MM.1S (cell line): ENCODE measurements around the gene CSF3.

Experiments used
- DNase-seq: peaks from one replicate; pipeline ENCODE4 v3.0.0-alpha.2; 2015
- H2AFZ ChIP-seq: fragments of 300-600 bp; sonication (generic); 2 replicates; pipeline ENCODE4 v1.6.0; 2016; ENCODE audit warnings: antibody characterized with exemption, low read length
- H3F3A ChIP-seq: fragments of 300-600 bp; sonication (generic); 2 replicates; pipeline ENCODE4 v1.6.1; 2016; ENCODE audit warnings: mild to moderate bottlenecking, antibody characterized with exemption, low read length, moderate library complexity, mixed read lengths; ENCODE audit not compliant: insufficient read depth
- H3K27ac ChIP-seq: fragments of 300-600 bp; sonication (generic); 2 replicates; pipeline ENCODE4 v1.5.1; 2016; ENCODE audit warnings: mild to moderate bottlenecking, low read length
- H3K27me3 ChIP-seq: fragments of 300-600 bp; sonication (generic); replicated peaks from 2 replicates; pipeline ENCODE4 v1.6.0; 2016; ENCODE audit warnings: low read length; ENCODE audit not compliant: insufficient read depth
- H3K36me3 ChIP-seq: fragments of 300-600 bp; sonication (generic); replicated peaks from 2 replicates; pipeline ENCODE4 v1.6.1; 2016; ENCODE audit warnings: mild to moderate bottlenecking, low read length, mixed read lengths; ENCODE audit not compliant: insufficient read depth
- H3K4me1 ChIP-seq: fragments of 300-600 bp; sonication (generic); 2 replicates; pipeline ENCODE4 v1.6.1; 2016; ENCODE audit warnings: low read length, mixed read lengths
- H3K4me2 ChIP-seq: fragments of 300-600 bp; sonication (generic); 2 replicates; pipeline ENCODE4 v1.6.0; 2016; ENCODE audit warnings: low read depth, low read length
- H3K4me3 ChIP-seq: fragments of 300-600 bp; sonication (generic); 2 replicates; pipeline ENCODE4 v1.5.1; 2016; ENCODE audit warnings: low read length, mixed read lengths
- H3K79me2 ChIP-seq: fragments of 300-600 bp; sonication (generic); 2 replicates; pipeline ENCODE4 v1.6.1; 2016; ENCODE audit warnings: mixed run types, low read length, mixed read lengths
- H3K9ac ChIP-seq: fragments of 300-600 bp; sonication (generic); 2 replicates; pipeline ENCODE4 v1.6.1; 2016; ENCODE audit warnings: low read length, mixed read lengths
- H3K9me2 ChIP-seq: fragments of 300-600 bp; sonication (generic); replicated peaks from 2 replicates; pipeline ENCODE4 v1.6.1; 2016; ENCODE audit warnings: mild to moderate bottlenecking, low read length, mixed read lengths; ENCODE audit not compliant: insufficient read depth
- H3K9me3 ChIP-seq: fragments of 300-600 bp; sonication (generic); replicated peaks from 2 replicates; pipeline ENCODE4 v1.6.1; 2016; ENCODE audit warnings: mild to moderate bottlenecking, low read length, mixed read lengths; ENCODE audit not compliant: insufficient read depth
- H4K20me1 ChIP-seq: fragments of 300-600 bp; sonication (generic); 2 replicates; pipeline ENCODE4 v1.6.1; 2016; ENCODE audit warnings: mild to moderate bottlenecking, low read length, moderate library complexity, mixed read lengths; ENCODE audit not compliant: insufficient read depth
- EZH2 ChIP-seq: fragments of 300-600 bp; sonication (generic); optimal IDR thresholded peaks from 2 replicates; pipeline ENCODE3; 2017; ENCODE audit warnings: low read depth, mild to moderate bottlenecking, antibody characterized with exemption, low read length, mixed read lengths
- EZH2phosphoT487 ChIP-seq: fragments of 300-600 bp; sonication (generic); IDR thresholded peaks from 2 replicates; pipeline ENCODE4 v1.6.1; 2018; ENCODE audit warnings: antibody characterized with exemption, low read length
- TF ChIP-seq, protein P1 (sequence below): fragments of 300-600 bp; sonication (generic); IDR thresholded peaks from 2 replicates; pipeline ENCODE4 v1.5.1; 2016; ENCODE audit warnings: antibody characterized with exemption, low read length, mixed read lengths

The CSF3 gene

DNA sequence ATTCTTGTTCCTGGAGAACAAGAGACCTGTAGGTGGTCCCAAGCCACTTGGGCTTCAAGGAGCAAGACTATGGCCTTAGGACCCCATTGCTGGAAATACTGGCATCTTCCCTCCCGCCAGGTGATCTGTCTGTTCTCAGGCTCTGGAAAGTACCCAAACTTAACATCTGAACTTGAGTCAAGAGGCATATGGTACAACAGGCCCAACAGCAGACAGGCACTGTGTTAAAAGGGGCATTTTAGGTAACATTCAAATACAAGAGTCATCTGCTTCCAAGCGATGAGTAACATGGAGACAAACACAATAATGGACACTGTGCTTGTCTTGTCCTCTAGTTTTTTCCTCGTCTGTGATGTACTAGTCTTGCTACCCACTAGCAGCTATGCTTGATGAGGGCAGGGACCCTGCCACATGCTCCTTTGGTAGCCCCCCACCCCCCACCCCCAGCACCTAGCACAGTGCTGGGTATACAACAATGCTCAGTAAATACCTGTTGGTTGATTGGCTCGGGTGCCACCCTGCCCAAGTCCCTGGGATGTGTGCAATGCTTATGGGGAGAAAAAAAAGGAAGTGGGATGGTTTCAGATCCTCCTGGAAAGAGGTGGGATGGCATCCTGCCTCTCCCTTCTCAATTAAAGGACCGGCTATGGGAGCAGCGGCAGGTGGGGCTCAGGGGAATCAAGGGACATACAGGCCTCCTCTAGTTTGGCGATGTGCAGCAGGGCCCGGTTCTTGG is 19.4 kb downstream of the CSF3 start:
- TF ChIP-seq, protein P1, sequence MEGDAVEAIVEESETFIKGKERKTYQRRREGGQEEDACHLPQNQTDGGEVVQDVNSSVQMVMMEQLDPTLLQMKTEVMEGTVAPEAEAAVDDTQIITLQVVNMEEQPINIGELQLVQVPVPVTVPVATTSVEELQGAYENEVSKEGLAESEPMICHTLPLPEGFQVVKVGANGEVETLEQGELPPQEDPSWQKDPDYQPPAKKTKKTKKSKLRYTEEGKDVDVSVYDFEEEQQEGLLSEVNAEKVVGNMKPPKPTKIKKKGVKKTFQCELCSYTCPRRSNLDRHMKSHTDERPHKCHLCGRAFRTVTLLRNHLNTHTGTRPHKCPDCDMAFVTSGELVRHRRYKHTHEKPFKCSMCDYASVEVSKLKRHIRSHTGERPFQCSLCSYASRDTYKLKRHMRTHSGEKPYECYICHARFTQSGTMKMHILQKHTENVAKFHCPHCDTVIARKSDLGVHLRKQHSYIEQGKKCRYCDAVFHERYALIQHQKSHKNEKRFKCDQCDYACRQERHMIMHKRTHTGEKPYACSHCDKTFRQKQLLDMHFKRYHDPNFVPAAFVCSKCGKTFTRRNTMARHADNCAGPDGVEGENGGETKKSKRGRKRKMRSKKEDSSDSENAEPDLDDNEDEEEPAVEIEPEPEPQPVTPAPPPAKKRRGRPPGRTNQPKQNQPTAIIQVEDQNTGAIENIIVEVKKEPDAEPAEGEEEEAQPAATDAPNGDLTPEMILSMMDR: no peak
- Histone ChIP-seq H2AFZ (no peak overlapping the region), H3K4me3 (no peak overlapping the region), H3K9me3 (no peaks in the 10 kb centered on the region), H4K20me1 (no peaks in the 10 kb centered on the region), H3K9me2 (no peaks in the 10 kb centered on the region), H3K36me3 (no peaks in the 10 kb centered on the region), H3K9ac (no peak overlapping the region), H3K27me3 (no peaks in the 10 kb centered on the region), H3F3A (no peaks in the 10 kb centered on the region), H3K4me1 (no peaks in the 10 kb centered on the region), H3K27ac (no peak overlapping the region), H3K79me2 (no peaks in the 10 kb centered on the region), H3K4me2 (no peak overlapping the region)
- DNase-seq: no peak

DNA sequence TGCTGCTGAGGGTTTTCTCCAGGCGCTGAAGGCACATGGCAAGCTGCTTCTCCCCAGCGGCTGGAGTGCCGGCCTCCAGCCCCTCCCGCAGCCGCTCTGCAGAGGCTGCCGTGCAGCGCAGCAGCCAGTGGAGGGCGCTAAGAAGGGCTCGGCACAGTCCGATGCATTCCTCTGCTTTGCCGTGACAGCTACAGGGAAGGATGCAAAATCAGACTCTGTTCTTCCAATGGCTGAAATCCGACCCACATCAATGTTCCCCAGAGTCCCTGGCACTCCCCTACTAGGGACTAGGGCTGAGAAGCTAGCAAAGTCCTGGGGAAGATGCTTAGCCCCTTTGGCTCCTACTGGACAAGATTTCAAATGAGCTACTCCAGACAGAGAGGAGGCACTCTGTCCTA is 19.9 kb downstream of the CSF3 start:
- Histone ChIP-seq H3K36me3 (no peaks in the 10 kb centered on the region), H3K27me3 (no peaks in the 10 kb centered on the region), H3F3A (no peaks in the 10 kb centered on the region), H3K9me2 (no peaks in the 10 kb centered on the region), H3K9ac (no peak overlapping the region), H3K79me2 (no peaks in the 10 kb centered on the region), H3K4me3 (no peak overlapping the region), H3K27ac (no peak overlapping the region), H2AFZ (no peak overlapping the region), H3K4me1 (no peaks in the 10 kb centered on the region), H3K9me3 (no peaks in the 10 kb centered on the region), H4K20me1 (no peaks in the 10 kb centered on the region), H3K4me2 (no peak overlapping the region)
- DNase-seq: no peak
- no peak for TF ChIP-seq EZH2phosphoT487
- TF ChIP-seq, protein P1: peak; percentile 58

DNA sequence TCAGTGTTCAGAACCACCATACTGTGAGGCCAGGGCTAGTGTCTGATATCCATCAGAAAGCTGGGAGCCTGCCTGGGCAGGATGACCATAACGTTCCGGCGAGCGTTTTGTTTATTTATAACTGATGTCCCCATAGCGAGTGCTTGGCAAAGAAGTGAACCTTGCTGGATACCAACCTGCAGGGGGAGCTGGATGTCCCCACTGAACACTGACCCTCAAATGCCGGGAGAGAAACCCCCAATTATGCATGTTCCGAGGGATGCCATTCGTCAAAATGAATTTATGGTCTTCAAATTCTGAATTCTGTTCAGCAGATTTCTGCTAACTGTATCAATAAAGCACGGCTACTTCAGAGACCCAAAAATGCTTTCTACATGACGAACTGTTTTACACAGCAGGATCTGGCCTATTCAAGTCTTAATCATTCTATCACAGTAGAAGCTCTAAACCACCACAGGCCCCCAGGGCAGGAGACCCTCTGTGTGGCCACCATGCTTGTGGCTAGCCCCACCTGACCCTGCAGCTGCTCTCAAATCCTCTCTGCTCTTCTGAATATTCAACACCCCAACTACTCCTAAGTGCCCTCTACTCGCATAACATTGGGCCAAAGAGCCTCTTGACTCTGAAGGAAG is 23.8 kb downstream of the CSF3 start:
- H3K9me2 ChIP-seq: no peaks in the 10 kb centered on the region
- DNase-seq: no peak
- no peaks in the 10 kb centered on the region for H3F3A ChIP-seq
- H3K36me3 ChIP-seq: no peaks in the 10 kb centered on the region
- no peak overlapping the region for H3K27ac ChIP-seq
- no peaks in the 10 kb centered on the region for H3K27me3 ChIP-seq
- H4K20me1 ChIP-seq: no peaks in the 10 kb centered on the region
- H3K4me2 ChIP-seq: no peak overlapping the region
- no peaks in the 10 kb centered on the region for H3K79me2 ChIP-seq
- H3K4me1 ChIP-seq: no peaks in the 10 kb centered on the region
- TF ChIP-seq, protein P1: peak; percentile 31
- TF ChIP-seq EZH2 (no peak), EZH2phosphoT487 (no peak)
- no peak overlapping the region for H3K4me3 ChIP-seq
- H3K9me3 ChIP-seq: no peaks in the 10 kb centered on the region
- H3K9ac ChIP-seq: no peak overlapping the region
- H2AFZ ChIP-seq: no peak overlapping the region
